SU-DHL-6 (cell line): ENCODE data around the gene GREM1.

Experiments
- EZH2phosphoT487 ChIP-seq: fragments of 200-600 bp; sonication (generic), shearing (Covaris generic); conservative IDR thresholded peaks from 2 replicates; pipeline ENCODE4 v1.6.1; 2018; ENCODE audit warnings: mild to moderate bottlenecking, antibody characterized with exemption, low read length, moderate library complexity, mixed read lengths
- TF ChIP-seq, protein P1 (sequence below): fragments of 200-600 bp; sonication (generic); IDR thresholded peaks from one replicate; pipeline ENCODE4 v1.5.1; 2017; ENCODE audit warnings: antibody characterized with exemption, mild to moderate bottlenecking, low read length, moderate library complexity; ENCODE audit not compliant: insufficient read depth, poor library complexity, severe bottlenecking

DNA sequence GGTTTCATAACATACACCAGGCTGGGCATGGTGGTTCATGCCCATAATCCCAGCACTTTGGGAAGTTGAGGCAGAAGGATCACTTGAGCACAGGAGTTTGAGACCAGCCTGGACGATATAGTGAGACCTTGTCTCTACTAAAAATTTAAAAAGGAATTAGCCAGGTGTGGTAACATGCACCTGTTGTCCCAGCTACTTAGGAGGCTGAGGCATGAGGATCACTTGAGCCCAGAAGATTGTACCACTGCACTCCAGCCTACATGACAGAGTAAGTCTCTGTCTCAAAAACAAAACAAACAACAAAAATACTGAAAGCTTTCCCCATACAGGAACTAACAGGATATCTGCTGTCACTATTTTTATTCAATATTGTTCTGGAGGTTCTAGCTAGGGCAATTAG lies 20.9 kb downstream of the GREM1 start:
- TF ChIP-seq, protein P1, sequence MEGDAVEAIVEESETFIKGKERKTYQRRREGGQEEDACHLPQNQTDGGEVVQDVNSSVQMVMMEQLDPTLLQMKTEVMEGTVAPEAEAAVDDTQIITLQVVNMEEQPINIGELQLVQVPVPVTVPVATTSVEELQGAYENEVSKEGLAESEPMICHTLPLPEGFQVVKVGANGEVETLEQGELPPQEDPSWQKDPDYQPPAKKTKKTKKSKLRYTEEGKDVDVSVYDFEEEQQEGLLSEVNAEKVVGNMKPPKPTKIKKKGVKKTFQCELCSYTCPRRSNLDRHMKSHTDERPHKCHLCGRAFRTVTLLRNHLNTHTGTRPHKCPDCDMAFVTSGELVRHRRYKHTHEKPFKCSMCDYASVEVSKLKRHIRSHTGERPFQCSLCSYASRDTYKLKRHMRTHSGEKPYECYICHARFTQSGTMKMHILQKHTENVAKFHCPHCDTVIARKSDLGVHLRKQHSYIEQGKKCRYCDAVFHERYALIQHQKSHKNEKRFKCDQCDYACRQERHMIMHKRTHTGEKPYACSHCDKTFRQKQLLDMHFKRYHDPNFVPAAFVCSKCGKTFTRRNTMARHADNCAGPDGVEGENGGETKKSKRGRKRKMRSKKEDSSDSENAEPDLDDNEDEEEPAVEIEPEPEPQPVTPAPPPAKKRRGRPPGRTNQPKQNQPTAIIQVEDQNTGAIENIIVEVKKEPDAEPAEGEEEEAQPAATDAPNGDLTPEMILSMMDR, result no peak
- no peak for TF ChIP-seq EZH2phosphoT487
